Frontal cortex (tissue), 4 donors: Measurements from ENCODE around the gene RASEF. TPM values are rescaled to one million over a fixed set of nuclear protein-coding genes. Genes with fewer than 3 reads are reported as not detected.
"Not testable (repeated sequence)": the region's sequence is repeated elsewhere in the genome, so short reads cannot be mapped to it uniquely, and the experiment has no call there.

ENCODE experiments used
- DNase-seq, 2 donors: peaks; one replicate each; pipeline ENCODE4 v3.0.0; 2012; ENCODE audit warnings: low spot score in 2 of 2
- FAIRE-seq: peaks from 2 replicates; lab custom pipeline; 2012; peaks lifted over from hg19 to GRCh38; lab: Jason Lieb, UNC
- total RNA-seq: library from RNA; depleted of rRNA; stranded (reverse); fragments of >200 nt; gene quantifications from one replicate; pipeline ENCODE4 v1.2.3, GENCODE V29; 2014
- donor health status: control.
- donor health status: control.
- donor health status: control.

The RASEF gene
- total RNA-seq = 0.41 TPM

DNA sequence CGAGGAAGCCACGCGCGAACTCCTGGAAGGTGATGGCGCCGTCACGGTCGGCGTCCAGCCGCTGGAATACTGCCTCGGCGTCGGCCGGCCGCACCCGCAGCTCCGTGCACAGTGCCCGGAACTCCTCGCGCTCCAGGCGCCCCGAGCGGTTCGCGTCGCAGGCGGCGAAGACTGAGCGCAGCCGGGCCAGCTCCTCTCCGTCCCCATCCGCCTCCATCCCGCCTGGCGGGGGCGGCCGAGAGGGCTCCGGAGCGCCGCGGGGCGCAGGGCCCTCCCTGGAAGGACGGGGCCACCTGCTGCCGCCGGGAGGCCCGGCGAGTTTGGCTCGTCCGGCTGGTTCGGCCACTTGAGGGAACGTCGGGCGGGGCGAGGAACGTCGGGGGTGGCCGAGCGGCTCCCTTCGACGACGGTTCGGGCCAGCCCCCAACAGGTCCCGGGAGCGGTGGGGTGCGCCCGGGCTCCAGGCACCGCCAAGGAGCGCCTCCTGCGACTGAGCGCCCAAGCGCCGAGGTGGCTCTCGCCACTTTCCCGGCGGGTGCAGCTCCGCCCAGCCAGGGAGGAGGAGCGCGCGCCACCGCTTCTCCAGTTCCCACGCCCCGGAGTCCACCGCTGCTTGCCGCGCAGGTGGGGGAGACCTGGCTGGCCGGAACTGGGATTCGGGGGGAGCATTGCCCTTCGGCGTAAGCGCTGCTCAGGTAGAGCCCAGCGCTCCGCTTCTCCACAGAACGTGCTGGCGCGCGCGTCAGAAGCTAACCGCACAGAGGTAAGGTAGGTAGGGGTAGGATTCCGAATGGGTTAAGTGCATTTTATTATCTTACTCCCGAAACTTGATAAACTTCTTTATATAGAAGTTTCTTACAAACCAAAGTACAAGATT, at the start of gene RASEF:
TSS of gene RASEF (minus strand) at position 492 of the 877 bp plus-strand sequence. CDS start at position 217, 275 bp downstream.
- FAIRE-seq (no peak), DNase-seq (no peak)

DNA sequence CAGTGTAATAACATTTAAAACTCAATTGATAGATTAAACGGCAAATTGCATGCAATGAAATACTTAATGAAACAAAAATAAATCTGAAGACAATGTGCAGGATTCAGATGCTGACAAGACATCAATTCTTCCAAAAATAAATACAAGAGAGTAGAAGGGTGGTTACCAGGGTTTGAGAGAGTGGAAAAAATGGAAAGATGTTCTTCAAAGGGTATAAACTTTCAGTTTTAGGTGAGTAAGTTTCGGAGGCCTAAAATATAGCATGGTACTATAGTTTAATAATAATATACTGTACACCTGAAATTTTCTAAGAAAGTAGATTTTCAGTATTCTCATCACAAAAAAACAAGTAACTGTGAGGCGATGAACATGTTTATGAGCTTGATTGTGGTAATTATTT, 48.2 kb upstream of the RASEF start:
- DNase-seq (no peak), FAIRE-seq (no peak)

DNA sequence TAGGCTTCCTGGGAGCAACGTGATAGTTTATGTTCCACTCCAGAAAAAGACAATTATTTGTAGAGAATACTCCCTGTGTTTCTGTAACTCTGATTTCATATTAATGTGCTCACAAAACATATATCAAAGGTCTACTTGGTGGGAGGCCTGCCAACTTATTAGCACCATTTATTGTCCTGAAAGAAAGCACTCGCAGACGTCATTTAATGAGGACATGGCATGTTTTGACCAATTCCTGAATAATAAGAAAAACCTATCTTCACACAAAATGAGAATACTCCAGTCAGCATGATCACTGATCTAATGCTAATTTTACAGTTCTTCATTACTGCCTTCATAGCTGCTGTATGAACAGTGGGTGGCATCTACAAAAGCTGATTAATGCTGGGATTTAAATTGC, 46.4 kb upstream of the RASEF start:
- FAIRE-seq (no peak), DNase-seq (no peak)

DNA sequence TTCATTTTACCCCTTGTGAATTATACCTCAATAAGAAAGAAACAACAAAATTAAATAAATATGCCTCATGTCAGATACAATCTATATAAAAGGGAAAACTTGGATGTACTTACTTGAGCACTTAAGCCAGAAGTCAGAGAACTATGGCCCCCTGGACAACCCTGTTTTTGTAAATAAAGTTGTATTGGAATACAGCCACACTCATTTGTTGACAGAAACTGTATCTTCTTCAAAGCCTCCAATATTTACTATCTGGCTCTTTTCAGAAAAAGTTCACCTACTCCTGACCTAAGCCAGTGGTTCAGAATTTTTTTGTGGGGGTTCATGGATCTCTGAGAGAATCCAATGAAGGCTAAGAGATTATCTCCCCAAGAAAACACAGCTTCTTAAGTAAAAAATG, 45.3 kb upstream of the RASEF start:
- DNase-seq (no peak), FAIRE-seq (no peak)

DNA sequence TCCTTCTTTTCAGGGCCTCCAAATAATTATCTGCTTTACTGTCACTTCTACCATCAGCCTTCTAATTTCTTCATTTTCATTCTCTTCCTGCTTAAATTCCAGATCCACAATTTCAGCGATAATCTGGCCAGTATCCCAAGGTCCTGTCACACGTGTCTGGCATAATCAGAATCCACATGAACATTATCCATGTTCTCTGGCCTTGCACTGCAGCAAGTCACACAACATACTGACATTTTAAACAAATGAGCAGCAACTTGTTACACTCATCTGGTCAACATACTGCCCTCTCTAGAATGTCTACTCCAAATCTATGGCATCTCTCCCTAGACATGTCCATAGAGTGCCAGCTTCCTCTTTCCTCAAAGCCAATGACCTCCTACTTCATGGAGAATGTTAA, 43.8 kb upstream of the RASEF start:
- DNase-seq (no peak), FAIRE-seq (no peak)

DNA sequence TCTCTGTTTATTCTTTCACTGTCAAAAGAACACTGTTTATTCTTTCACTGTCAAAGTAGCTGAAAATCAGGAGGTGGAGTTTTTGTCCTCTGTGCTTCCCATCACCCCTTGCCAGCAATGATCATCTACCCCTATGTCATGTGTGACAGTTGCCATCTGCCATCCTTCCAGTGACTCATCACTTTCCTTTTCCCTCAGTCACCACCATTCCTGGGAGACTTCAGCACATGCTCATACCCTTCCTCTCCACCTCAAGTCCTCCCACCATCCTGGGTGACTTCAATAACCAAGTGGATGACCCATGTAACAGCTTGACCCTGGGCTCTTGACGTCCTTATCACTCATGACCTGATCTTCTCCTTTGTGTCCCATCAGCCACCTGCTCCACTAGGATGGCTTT, 43.3 kb upstream of the RASEF start:
- FAIRE-seq (no peak), DNase-seq (no peak)

DNA sequence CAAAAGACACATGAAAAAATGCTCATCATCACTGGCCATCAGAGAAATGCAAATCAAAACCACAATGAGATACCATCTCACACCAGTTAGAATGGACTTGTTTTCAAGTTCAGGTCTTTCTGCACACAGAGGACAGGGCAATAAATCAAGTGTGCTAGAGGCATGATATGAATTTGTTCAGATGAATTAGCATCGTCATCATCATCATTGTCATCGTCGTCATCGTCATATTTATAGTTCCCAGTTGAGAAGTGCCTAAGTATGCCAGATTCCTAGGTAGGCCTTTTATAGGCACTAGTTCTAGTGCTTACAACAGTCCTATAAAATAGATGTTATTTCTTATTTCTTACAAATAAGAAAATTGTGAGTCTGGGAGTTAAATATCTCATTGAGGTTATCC, 34.7 kb upstream of the RASEF start:
- no peak for DNase-seq
- FAIRE-seq = no peak

DNA sequence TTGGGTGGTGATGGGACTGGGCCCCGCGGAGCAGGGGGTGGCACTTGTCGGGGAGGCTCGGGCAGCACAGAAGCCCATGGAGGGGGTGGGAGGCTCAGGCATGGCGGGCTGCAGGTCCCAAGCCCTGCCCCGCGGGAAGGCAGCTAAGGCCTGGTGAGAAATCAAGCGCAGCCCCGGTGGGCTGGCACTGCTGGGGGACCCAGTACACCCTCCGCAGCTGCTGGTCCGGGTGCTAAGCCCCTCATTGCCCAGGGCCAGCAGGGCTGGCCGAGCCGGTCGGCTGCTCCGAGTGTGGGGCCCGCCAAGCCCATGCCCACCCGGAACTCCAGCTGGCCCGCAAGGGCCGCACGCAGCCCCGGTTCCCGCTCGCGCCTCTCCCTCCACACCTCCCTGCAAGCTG, 30.4 kb upstream of the RASEF start:
- FAIRE-seq, DNase-seq: not testable (repeated sequence)

DNA sequence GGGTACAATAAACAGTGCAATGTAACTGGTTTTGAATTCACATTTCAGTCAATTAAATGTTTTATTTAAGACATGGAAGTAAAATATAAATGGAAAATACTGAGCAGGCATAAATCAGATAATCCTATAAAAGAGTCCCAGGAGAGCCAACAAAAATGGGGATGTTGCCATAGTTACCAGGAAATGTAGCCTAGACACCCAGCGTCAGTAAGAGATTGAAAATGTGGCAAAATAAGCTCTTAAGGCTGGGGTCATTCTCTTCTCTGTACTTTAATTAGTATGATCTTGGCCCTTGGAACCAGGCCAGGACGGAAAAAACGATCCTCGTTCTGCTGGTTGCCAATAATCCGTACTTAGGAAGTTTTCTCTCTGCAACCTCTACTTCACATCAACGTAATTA, 18.9 kb upstream of the RASEF start:
- no peak for FAIRE-seq
- DNase-seq = no peak

DNA sequence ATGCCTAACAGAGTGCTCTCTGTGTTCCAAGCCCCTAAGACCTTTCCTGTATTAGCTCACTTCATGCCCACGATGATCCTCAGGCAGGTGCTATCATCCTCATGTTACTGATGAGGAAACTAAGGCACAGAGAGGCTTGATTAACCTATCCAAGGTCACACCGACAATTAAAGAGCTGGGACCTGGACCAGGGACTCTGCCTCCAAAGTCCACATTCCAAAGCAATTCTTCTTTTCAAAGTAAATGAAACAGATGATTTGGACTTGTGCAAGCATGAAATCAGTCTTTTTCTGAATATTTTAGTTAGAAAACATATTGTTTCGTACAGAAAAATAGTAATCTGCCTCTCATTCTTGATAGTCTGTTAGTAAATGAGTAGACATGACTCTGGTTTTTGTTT, 18.1 kb upstream of the RASEF start:
- no peak for FAIRE-seq
- DNase-seq = no peak

DNA sequence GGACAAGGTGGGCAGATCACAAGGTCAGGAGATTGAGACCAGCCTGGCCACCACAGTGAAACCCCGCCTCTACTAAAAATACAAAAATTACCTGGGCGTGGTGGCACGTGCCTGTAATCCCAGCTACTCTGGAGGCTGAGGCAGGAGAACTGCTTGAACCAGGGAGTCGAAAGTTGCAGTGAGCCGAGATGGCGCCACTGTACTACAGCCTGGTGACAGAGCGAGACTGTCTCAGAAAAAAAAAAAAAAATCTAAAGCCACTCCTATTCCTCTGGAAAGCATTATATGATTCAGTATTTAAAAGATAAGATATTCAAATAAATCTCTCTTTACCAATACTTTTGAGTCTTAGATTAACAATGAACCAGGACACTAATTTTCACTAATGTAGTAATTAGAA, 13.0 kb upstream of the RASEF start:
- FAIRE-seq, DNase-seq: not testable (repeated sequence)

DNA sequence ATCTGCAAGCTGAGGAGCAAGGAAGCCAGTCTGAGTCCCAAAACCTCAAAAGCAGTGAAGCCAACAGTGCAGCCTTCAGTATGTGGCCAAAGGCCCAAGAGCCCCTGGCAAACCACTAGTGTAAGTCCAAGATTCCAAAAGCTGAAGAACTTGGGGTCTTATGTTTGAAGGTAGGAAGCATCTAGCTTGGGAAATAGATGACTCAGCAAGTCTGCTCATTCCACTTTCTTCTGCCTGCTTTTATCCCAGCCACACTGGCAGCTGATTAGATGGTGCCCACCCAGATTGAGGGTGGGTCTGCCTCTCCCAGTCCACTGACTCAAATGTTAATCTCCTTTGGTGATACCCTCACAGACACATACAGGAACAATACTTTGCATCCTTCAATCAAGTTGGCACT, 9.6 kb upstream of the RASEF start:
- FAIRE-seq, DNase-seq: not testable (repeated sequence)

DNA sequence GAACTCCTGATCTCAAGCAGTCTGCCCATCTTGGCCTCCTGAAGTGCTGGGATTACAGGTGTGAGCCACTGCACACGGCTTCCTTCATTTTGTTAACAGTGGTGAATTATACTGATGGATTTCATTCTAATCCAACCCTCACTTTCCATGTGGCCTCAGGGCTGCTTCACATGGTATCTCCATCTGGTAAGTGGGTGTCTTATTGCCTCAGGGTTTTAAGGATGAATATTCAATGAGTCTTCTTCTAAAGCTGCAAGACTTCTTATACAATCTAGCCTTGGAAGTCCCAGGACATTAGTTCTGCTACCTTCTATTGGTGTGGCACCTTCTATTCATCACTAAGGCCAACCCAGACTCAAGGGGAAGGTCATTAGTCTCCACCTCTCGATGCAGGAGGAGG, 8.7 kb upstream of the RASEF start:
- FAIRE-seq = no peak
- no peak for DNase-seq

DNA sequence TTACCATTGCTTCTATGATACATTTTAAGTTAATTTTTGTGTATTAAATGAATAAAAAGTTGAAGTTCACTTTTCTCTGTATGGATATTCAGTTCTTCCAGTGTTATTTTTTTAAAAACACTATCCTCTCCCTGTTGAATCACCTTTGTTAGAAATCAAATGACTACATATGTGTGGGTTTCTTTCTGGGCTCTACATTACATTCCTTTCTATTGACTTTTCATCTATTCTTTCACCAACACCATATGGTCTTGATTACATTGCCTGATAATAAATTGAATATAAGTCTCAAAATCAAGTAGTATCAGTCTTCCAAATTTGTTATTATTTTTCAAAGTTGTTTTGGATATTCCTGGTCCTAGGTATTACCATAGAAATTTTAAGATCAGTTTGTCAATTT, 7.3 kb upstream of the RASEF start:
- FAIRE-seq = no peak

DNA sequence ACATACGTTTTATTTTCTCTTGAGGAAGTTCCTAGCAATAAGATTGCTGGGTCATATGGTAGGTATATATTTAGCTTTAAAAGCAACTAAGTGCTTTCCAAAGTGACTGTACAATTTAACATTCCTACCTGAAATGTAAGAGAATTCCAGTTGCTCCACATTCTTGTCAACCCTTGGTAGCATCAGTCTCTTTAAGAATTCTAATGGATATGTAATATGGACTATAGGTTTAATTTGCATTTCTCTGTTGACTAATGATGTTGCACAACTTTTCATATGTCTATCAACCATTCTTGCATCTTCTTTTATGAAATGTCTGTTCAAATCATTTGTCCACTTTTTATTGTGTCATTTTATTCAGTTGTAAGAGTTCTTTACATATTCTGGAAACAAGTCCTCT, 6.7 kb upstream of the RASEF start:
- DNase-seq (no peak), FAIRE-seq (no peak)

More for the DNA sequence above, 7.3 kb upstream of the RASEF start:
- no peak for DNase-seq

DNA sequence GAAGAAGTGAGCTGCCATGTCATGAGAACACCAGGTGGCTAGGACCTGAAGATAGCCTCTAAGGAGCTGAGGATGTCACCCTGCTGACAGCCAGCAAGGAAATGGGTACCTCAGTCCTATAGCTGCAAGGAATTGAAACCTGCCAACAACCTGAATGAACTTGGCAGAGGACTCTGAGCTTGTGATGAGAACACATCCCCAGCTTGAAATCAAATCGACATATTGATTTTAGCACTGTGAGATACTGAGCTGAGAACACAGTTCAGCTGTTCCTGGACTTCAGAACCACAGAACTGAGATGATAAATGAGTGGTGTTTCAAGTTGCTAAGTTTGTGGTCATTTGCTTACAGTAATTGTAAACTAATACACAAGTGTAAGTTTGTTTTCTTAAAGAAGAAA, 5.5 kb upstream of the RASEF start:
- FAIRE-seq (no peak), DNase-seq (no peak)

DNA sequence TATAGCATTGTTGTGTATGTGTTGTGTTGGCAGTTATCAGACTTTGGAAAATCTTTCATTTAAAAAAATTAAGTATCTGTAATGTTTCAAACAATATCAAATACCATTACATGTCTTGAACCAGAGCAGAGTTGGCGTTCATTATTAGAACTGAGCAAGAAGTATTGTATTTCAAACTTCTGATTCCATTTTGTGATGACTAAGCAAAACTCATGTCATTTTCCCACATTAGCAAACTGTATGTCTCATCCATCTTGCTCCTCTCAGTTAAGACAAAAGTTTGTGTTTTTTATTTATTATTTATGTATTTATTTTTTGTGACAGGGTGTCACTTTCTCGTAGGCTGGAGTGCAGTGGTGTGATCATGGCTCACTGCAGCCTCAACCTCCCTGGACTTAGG, 4.6 kb upstream of the RASEF start:
- no peak for FAIRE-seq
- DNase-seq = no peak

DNA sequence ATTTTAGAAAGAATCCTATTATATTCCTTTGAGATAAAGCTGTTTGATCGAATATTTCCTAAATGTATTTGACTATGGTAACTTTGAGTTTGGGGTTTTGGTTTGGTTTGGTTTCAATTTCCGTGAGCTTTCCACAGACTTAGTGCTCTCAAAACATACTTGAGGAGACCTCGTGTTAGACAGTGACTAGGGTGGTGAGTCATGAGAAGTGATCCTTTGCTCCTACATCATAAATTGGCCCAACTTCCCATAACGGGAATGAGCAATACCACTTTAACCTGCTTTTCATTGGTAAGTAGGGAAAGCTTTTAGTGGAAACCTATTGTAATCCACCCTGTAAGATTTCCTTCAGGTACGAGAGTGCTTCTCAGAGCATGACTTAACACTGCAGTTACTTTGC, 3.8 kb upstream of the RASEF start:
- DNase-seq (no peak), FAIRE-seq (no peak)

DNA sequence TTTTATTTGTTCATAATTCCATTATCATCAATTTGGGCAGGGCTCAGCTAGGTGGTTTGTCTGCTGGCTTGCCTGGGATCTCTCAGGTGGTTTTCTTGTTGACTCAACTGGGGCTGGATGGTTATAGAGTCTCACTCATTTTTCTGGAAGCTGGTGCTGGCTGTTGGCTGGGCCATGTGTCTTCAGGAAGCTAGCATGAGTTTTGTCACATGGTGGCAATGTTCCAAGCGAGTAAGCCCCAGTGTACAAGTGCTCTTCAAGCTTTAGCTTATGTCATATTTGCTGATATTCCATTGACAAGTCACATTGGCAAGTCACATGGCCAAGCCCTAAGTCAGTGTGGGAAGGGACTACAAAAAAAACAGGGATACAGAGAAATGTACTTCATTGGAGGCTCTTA, 2.3 kb upstream of the RASEF start:
- no peak for DNase-seq
- FAIRE-seq = no peak

DNA sequence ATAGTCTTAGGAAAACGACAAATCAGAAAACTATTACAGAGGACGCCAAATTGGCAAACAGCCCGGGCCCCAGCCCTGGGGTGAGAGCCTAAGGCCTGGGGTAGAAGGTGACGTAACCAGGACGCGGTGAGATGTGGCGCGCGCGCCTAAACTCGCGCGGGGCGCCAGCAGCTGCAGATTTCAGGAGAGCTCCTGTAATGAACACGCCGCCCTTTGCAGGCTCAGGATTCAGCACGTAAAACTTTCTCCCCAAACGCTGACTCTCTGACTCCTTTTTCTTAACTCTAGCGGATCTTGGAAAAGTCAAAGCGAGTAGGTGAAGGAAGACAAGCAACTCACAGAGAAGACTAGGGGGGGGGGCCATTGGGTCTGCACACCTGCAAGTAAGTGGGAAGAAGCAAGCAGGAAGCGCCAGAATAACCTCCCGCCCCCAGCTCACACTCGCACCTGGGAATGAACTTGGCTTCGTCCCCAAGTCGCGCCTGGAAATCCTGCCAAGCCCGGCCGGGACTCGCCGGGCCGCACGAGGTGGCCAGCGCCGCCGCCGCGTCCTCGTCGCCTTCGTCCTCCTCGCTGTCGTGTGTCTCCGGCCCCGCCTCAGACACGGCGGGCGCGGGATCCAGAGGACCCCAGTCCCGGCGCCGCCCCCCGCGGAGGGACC, 822 bp downstream of the RASEF start:
- FAIRE-seq (no peak), DNase-seq (no peak)

DNA sequence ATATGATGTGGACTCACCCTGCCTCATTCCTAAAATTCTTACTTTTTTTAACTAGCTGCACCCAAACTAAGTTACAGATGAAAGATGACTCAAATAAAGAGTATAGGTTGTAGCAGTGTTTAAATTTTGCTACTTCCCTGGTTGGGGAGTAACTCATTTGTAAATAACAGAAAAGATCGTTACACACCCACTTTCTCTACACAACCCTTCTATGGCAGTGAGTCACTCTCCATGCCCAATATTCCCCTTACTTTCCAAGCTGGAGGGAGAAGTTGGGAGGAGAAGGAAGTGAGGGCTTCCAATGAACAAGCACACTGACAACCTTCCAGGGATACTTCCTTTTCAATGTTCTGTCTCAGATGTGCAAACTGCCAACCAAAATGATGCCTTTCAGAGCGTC, 1.9 kb downstream of the RASEF start:
- DNase-seq (no peak), FAIRE-seq (no peak)

DNA sequence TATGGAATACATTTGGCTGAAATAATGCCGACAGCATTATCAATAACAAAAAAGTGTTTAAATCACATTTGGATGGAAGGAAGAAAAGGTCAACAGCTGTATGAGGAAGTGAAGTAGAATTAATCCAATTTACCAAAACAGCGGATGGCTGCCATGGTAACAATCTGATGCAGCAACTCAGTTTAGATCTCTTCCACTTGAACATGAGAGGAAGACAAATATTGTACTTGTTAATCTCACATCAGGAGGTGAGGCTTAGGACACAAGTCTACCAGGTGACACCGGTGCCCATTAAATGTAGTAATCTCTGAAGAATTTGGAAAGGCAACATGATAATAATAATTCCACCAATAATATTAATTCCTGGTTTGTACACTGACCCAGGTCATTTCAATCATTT, 2.4 kb downstream of the RASEF start:
- DNase-seq = no peak
- FAIRE-seq = no peak
